ENCODE measurements around the gene NDUFAF2.

DNA sequence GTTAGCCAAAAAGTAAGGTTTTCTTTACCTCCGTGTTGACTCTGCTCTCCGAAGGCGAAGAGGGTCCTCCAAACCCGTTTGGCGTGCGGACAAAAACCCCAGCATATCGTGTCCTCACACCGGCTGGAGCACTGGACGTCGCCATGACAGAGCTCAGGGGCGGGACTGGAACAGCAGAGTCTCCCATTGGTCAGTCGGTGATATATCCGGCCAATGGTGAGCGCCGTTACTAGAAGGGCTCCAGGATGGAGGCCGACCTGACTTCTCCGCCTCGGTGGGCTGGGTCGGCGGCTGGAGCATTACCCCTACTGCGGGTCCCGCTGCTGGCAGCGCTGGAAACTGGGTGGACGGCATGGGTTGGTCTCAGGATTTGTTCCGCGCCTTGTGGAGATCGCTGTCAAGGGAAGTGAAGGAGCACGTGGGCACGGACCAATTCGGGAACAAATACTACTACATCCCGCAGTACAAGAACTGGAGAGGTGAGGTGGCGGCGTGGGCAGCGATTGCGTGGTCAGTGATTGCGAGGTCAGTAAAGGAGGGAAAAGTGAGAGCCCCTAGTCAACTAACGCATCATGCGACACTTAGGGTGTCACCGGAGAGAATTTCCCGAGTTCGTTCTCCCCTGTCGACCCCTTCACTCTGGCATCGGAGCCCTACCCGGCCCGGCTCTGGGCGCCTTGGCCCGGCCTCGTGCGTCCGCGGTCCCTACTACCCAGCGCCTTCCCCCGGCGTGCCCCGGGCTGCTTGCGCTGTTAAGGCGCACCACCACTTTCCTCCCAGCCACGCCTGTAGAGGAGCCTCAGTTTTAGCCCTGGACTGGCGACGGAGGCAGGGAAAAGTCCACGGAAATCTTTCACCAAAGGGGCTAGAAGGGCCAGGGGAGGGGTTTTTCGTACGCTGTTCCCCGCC is at the start of gene NDUFAF2, which contains the start of gene ERCC8:
- TF ChIP-seq, protein P1, sequence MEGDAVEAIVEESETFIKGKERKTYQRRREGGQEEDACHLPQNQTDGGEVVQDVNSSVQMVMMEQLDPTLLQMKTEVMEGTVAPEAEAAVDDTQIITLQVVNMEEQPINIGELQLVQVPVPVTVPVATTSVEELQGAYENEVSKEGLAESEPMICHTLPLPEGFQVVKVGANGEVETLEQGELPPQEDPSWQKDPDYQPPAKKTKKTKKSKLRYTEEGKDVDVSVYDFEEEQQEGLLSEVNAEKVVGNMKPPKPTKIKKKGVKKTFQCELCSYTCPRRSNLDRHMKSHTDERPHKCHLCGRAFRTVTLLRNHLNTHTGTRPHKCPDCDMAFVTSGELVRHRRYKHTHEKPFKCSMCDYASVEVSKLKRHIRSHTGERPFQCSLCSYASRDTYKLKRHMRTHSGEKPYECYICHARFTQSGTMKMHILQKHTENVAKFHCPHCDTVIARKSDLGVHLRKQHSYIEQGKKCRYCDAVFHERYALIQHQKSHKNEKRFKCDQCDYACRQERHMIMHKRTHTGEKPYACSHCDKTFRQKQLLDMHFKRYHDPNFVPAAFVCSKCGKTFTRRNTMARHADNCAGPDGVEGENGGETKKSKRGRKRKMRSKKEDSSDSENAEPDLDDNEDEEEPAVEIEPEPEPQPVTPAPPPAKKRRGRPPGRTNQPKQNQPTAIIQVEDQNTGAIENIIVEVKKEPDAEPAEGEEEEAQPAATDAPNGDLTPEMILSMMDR (IDR thresholded peaks at IDR 0.05; ENCODE audit: insufficient read depth, low read depth, low read length), result no peak
- TF ChIP-seq EZH2 (IDR thresholded peaks at IDR 0.05; ENCODE audit: insufficient read depth, low read length), result no peak
